ENCODE measurements around the gene RXYLT1. TPM values are rescaled to one million over a fixed set of nuclear protein-coding genes. Genes with fewer than 3 reads are reported as not detected.
"Not testable (repeated sequence)": the region's sequence is repeated elsewhere in the genome, so short reads cannot be mapped to it uniquely, and the experiment has no call there.

RXYLT1 gene, protein sequence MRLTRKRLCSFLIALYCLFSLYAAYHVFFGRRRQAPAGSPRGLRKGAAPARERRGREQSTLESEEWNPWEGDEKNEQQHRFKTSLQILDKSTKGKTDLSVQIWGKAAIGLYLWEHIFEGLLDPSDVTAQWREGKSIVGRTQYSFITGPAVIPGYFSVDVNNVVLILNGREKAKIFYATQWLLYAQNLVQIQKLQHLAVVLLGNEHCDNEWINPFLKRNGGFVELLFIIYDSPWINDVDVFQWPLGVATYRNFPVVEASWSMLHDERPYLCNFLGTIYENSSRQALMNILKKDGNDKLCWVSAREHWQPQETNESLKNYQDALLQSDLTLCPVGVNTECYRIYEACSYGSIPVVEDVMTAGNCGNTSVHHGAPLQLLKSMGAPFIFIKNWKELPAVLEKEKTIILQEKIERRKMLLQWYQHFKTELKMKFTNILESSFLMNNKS
- 16.7 TPM for total RNA-seq
- long read RNA-seq, full-length matches to known transcripts = 58 of 64 reads
- long read RNA-seq, partial matches to known transcripts = 1 of 64 reads
- long read RNA-seq, other reads (novel, unspliced or antisense) = 5 of 64 reads

DNA sequence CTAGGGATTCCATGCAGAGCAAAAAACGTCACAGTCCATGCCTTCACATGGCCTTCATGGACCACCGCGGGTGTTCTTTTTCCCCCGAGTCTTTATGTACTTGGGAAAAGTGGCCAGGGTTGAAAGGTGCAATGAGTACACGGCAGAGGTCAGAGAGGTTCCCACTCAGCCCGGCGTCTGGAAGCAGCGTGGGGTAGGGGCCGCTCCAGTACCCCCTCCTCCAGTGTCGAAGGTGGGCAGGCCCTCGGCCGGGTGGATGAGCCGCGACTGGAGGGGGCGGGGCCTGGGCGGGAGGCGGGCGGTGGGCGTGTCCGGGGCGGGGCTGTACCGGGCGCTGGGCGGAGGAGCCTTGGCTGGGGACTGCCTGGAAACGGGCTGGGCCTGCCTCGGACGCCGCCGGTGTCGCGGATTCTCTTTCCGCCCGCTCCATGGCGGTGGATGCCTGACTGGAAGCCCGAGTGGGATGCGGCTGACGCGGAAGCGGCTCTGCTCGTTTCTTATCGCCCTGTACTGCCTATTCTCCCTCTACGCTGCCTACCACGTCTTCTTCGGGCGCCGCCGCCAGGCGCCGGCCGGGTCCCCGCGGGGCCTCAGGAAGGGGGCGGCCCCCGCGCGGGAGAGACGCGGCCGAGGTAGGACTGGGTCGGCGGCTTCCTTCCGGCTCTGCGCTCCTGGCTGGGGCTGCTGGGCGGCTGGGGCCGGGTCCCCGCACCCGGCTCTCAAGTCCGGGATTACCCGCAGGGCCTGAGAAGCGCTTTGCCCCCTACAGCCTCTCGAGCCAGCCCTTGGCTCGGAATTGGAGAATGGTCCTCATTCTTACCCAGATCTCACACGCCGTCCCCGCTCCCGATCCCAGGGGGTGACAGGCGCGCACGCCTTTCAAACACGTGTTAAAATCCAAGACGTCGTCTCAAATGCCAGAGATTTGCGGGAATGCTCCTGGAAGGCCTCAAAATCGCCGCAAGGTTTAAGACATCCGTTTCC, at the start of gene RXYLT1:
RXYLT1 (plus strand) TSS at position 412 of the 984 bp plus-strand sequence; CDS start at position 464, 52 bp downstream.
- intact Hi-C loops (cut with micrococcal nuclease) = no loop called here

DNA sequence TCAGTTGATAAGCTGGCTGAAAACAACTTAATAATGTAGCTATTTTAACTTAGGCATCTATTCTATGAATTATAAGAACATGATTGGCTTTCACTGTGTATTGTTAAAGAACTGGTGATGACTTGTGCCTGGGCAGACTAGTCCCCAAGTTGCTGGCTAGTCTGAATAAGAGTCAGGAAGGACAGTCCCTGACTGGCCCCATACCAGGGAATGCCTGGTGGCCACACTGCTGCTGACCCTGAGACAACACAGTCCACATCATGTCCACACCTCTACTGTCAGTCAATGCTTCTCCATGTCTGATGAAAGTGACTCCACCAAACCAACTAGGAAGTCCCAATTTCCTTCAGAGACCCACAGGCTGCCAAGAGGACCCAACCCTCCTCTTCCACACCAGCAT, 46.9 kb upstream of the RXYLT1 start:
- H3K9me3 ChIP-seq (replicated peaks); intact Hi-C loops (cut with micrococcal nuclease); H3K36me3 ChIP-seq; DNase-seq; H3K27ac ChIP-seq (replicated peaks); H3K4me3 ChIP-seq; H3K4me1 ChIP-seq; H3K27me3 ChIP-seq (ENCODE audit: low read depth): not testable (repeated sequence)

More for the DNA sequence above, at the start of gene RXYLT1:
- Histone ChIP-seq H3K9me3 (replicated peaks) (no peaks in the 10 kb centered on the region), H3K27ac (replicated peaks) (peak within 1 kb of the TSS; percentile 93), H3K36me3 (peaks cover 25% of the 10 kb centered on the region), H3K4me3 (peak within 1 kb of the TSS; percentile 83), H3K27me3 (ENCODE audit: low read depth) (no peaks in the 10 kb centered on the region), H3K4me1 (peaks cover 15% of the 10 kb centered on the region)
- TF ChIP-seq, protein P1, sequence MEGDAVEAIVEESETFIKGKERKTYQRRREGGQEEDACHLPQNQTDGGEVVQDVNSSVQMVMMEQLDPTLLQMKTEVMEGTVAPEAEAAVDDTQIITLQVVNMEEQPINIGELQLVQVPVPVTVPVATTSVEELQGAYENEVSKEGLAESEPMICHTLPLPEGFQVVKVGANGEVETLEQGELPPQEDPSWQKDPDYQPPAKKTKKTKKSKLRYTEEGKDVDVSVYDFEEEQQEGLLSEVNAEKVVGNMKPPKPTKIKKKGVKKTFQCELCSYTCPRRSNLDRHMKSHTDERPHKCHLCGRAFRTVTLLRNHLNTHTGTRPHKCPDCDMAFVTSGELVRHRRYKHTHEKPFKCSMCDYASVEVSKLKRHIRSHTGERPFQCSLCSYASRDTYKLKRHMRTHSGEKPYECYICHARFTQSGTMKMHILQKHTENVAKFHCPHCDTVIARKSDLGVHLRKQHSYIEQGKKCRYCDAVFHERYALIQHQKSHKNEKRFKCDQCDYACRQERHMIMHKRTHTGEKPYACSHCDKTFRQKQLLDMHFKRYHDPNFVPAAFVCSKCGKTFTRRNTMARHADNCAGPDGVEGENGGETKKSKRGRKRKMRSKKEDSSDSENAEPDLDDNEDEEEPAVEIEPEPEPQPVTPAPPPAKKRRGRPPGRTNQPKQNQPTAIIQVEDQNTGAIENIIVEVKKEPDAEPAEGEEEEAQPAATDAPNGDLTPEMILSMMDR (IDR thresholded peaks at IDR 0.05; ENCODE audit: borderline replicate concordance) = peak; percentile 15
- DNase-seq = peak; percentile 86

DNA sequence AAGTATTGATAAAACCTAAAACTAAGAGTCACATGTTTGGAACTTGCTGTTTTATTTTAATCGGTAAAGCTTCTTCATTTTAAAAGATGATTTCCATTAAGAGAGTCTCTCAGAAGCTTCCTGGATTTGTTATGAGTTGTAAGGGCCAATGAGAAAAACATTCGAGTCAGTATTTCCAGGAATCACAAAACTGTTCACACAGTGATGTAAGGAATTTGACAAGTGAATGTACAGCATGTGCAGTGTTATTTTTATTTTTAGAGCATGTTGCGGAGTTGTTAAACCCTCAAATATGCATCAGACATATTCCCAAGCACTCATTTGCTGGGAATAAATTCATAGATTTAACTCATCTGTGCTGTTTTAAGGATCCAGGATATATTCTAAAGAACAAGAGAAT, 46.1 kb upstream of the RXYLT1 start:
- DNase-seq; H3K36me3 ChIP-seq; H3K9me3 ChIP-seq (replicated peaks); H3K4me3 ChIP-seq; H3K27me3 ChIP-seq (ENCODE audit: low read depth); intact Hi-C loops (cut with micrococcal nuclease); H3K4me1 ChIP-seq; H3K27ac ChIP-seq (replicated peaks): not testable (repeated sequence)

DNA sequence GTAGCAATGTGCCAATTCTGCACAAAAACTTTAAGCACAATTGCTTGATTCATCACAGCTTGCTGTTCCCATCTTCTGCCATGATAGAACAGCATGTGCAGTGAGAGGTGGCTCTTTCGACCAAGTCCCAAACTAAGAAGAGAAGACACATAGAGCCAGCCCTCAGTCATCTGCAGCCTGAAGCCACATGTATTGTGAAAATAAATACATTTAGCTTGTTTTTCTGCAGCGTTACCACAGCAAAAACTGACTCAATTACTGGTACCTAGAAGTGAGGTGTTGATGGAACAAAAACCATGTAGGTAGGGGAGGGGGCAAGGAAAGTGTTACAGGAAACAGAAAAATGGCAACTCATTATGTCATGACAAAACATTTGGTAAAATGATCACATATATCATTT, 39.2 kb upstream of the RXYLT1 start:
- H3K27me3 ChIP-seq (ENCODE audit: low read depth); H3K4me1 ChIP-seq; DNase-seq; H3K4me3 ChIP-seq; H3K27ac ChIP-seq (replicated peaks); H3K9me3 ChIP-seq (replicated peaks); H3K36me3 ChIP-seq; intact Hi-C loops (cut with micrococcal nuclease): not testable (repeated sequence)

DNA sequence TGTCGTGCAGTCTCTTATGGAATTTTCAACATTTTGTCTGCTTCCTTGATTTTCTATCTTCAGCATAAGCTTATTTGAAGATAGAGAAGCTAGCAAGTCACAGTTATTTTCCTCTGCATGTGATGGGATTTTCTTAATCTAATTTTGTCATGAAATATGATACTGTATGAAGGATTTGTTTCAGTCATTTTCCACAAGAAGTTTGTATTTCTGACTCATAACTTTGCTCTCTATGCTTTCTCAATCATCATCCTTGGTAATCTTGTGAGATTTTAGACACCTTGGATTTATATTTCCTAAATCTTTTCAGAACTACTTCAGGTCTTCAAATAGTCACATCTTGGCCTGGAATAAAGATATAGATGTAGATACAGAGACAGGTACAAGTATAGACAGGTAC, 38.3 kb upstream of the RXYLT1 start:
- H3K27ac ChIP-seq (replicated peaks); H3K27me3 ChIP-seq (ENCODE audit: low read depth); H3K4me3 ChIP-seq; H3K9me3 ChIP-seq (replicated peaks); DNase-seq; H3K4me1 ChIP-seq; intact Hi-C loops (cut with micrococcal nuclease); H3K36me3 ChIP-seq: not testable (repeated sequence)

DNA sequence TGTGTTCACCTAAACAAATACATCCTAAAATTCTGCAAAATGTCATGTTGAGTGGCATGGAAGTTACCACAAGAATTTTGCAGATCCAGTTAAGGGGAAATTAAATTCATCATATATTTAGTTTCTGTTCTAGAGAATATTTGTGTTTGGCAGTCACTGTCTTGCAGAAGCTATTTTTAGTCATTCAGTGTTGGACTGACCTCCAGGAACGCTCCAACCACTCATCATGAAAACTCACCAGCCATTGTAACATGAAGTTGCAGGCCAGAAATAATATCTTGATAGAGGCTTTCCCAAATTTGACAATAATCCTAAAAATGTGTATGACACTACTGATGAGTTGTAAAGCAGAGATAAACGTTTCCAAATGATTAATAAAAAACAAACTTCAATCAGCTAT, 35.6 kb upstream of the RXYLT1 start:
- H3K36me3 ChIP-seq; intact Hi-C loops (cut with micrococcal nuclease); H3K4me1 ChIP-seq; H3K4me3 ChIP-seq; DNase-seq; H3K27me3 ChIP-seq (ENCODE audit: low read depth); H3K27ac ChIP-seq (replicated peaks); H3K9me3 ChIP-seq (replicated peaks): not testable (repeated sequence)

DNA sequence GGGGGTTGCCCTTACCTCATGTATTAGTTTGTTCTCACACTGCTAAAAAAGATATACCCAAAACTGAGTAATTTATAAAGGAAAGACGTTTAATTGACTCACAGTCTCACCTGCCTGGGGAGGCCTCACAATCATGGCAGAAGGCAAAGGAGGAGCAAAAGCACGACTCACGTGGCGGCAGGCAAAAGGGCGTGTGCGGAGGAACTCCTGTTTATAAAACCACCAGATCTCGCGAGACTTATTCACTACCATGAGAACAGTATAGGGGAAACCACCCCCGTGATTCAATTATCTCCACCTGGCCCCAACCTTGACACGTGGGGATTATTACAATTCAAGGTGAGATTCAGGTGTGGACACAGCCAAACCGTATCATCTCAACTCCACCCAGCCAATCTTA, 33.2 kb upstream of the RXYLT1 start:
- H3K36me3 ChIP-seq; H3K4me1 ChIP-seq; H3K4me3 ChIP-seq; H3K27ac ChIP-seq (replicated peaks); H3K9me3 ChIP-seq (replicated peaks); DNase-seq; H3K27me3 ChIP-seq (ENCODE audit: low read depth); intact Hi-C loops (cut with micrococcal nuclease): not testable (repeated sequence)

DNA sequence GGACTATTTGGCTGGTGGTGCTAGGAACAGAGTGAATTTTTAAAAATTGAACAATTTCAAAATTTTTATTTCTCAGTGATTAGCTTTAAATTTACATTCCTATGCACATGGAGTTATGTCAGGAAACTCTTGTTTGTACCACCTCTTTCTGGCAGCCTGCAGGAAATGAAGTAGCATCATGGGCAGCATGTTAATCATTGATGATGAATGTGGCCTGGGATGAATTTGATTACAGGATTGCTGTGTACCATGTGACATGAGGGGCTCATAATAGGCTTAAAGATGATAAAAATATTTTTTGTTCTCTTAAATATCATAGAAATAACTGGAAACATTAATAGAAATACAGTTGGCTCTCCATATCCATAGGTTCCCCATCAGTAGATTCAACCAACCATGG, 32.6 kb upstream of the RXYLT1 start:
- H3K36me3 ChIP-seq; DNase-seq; H3K4me1 ChIP-seq; H3K27me3 ChIP-seq (ENCODE audit: low read depth); H3K4me3 ChIP-seq; H3K27ac ChIP-seq (replicated peaks); H3K9me3 ChIP-seq (replicated peaks); intact Hi-C loops (cut with micrococcal nuclease): not testable (repeated sequence)
